ENCODE results near the gene SDK1. TPM values are rescaled to one million over a fixed set of nuclear protein-coding genes. Genes with fewer than 3 reads are reported as not detected.

Gene SDK1
- total and polyA plus RNA-seq, 8 donors = 1.6 to 11.2 (median 6.6) TPM

GRCh38 chr7:4033996-4034395, 732.9 kb downstream of the SDK1 start:
- H3K27me3 ChIP-seq = no peaks in the 10 kb centered on the region
- H3K4me1 ChIP-seq = no peaks in the 10 kb centered on the region
- no peak for DNase-seq
- intact Hi-C loops (cut with DNase I; ENCODE audit: low total_unique reads) = no loop called here
- H3K36me3 ChIP-seq = no peaks in the 10 kb centered on the region
- 86 to 93% (median 91%) methylated on average over 12 of the region's 12 CpGs for WGBS, 5 donors
- H3K4me3 ChIP-seq = no peak overlapping the region
- H3K27ac ChIP-seq = no peak overlapping the region
- no peaks in the 10 kb centered on the region for H3K9me3 ChIP-seq
- TF ChIP-seq CTCF (IDR thresholded peaks at IDR 0.05) (no peak), POLR2A (IDR thresholded peaks at IDR 0.05) (no peak), EP300 (IDR thresholded peaks at IDR 0.05) (no peak)

GRCh38 chr7:4037308-4037707, 736.3 kb downstream of the SDK1 start:
- H3K4me1 ChIP-seq = no peaks in the 10 kb centered on the region
- TF ChIP-seq CTCF (IDR thresholded peaks at IDR 0.05) (no peak), EP300 (IDR thresholded peaks at IDR 0.05) (no peak), POLR2AphosphoS5 (IDR thresholded peaks at IDR 0.05) (no peak), POLR2A (IDR thresholded peaks at IDR 0.05) (no peak)
- no peaks in the 10 kb centered on the region for H3K9me3 ChIP-seq
- H3K27me3 ChIP-seq = no peaks in the 10 kb centered on the region
- H3K4me3 ChIP-seq = no peak overlapping the region
- no peak for DNase-seq
- WGBS, 5 donors = 91 to 97% (median 95%) methylated on average over 4 of the region's 4 CpGs
- H3K36me3 ChIP-seq = no peaks in the 10 kb centered on the region
- intact Hi-C loops (cut with DNase I; ENCODE audit: low total_unique reads) = no loop called here
- H3K27ac ChIP-seq = no peak overlapping the region

- no peaks in the 10 kb centered on the region for H3K27me3 ChIP-seq
- 83 to 98% (median 92%) methylated on average over 4 of the region's 4 CpGs for WGBS, 5 donors
- no peaks in the 10 kb centered on the region for H3K4me1 ChIP-seq
- no peak for DNase-seq
- no peak overlapping the region for H3K27ac ChIP-seq
- H3K9me3 ChIP-seq = no peaks in the 10 kb centered on the region
- H3K36me3 ChIP-seq = no peaks in the 10 kb centered on the region
- no peak overlapping the region for H3K4me3 ChIP-seq
- intact Hi-C loops (cut with DNase I; ENCODE audit: low total_unique reads) = no loop called here
- TF ChIP-seq EP300 (IDR thresholded peaks at IDR 0.05) (no peak), POLR2A (IDR thresholded peaks at IDR 0.05) (no peak), POLR2AphosphoS5 (IDR thresholded peaks at IDR 0.05) (no peak), CTCF (IDR thresholded peaks at IDR 0.05) (no peak)
Measured at GRCh38 chr7:4037877-4038276, 736.8 kb downstream of the SDK1 start.

- H3K27ac ChIP-seq = no peak overlapping the region
- no peak overlapping the region for H3K4me3 ChIP-seq
- DNase-seq = no peak
- H3K4me1 ChIP-seq = no peaks in the 10 kb centered on the region
- WGBS, 5 donors = 78 to 84% (median 80%) methylated on average over 20 of the region's 20 CpGs
- no peaks in the 10 kb centered on the region for H3K9me3 ChIP-seq
- TF ChIP-seq POLR2AphosphoS5 (IDR thresholded peaks at IDR 0.05) = no peak
- no peaks in the 10 kb centered on the region for H3K27me3 ChIP-seq
- intact Hi-C loops (cut with DNase I; ENCODE audit: low total_unique reads) = no loop called here
- H3K36me3 ChIP-seq = no peaks in the 10 kb centered on the region
Measured at GRCh38 chr7:4040109-4040928, 739.3 kb downstream of the SDK1 start.

GRCh38 chr7:4042402-4043045, 741.5 kb downstream of the SDK1 start:
- Histone ChIP-seq H3K27me3 (no peaks in the 10 kb centered on the region), H3K27ac (no peak overlapping the region), H3K9me3 (no peaks in the 10 kb centered on the region), H3K4me1 (no peaks in the 10 kb centered on the region), H3K36me3 (no peaks in the 10 kb centered on the region), H3K4me3 (no peak overlapping the region)
- WGBS, 5 donors = 58 to 83% (median 78%) methylated on average over 11 of the region's 11 CpGs
- TF ChIP-seq CTCF (IDR thresholded peaks at IDR 0.05) (no peak), POLR2A (IDR thresholded peaks at IDR 0.05) (no peak), POLR2AphosphoS5 (IDR thresholded peaks at IDR 0.05) (no peak), EP300 (IDR thresholded peaks at IDR 0.05) (no peak)
- intact Hi-C loops (cut with DNase I; ENCODE audit: low total_unique reads) = no loop called here
- no peak for DNase-seq
